Upper lobe of left lung (tissue), 4 donors: ENCODE results near the gene CANX.

Experiments
- CTCF ChIP-seq, 6 experiments: fragments of 450-650 bp in 4 of 6; fragments of 200-600 bp in 2 of 6; sonication (generic) in 2 of 6; IDR thresholded peaks; one replicate each; pipeline ENCODE4 v1.5.1; 2016 to 2019; ENCODE audit warnings: antibody characterized with exemption in 6 of 6
- EP300 ChIP-seq, 4 donors: sonication (generic); formaldehyde crosslinking; IDR thresholded peaks; one replicate each; pipeline ENCODE4 v1.5.1; 2017; ENCODE audit warnings: antibody characterized with exemption in 4 of 4, control low read depth in 2 of 4
- POLR2A ChIP-seq, 4 donors: fragments of 450-650 bp; IDR thresholded peaks; one replicate each; pipeline ENCODE4 v1.5.1; 2016 to 2017; ENCODE audit warnings: antibody characterized with exemption in 4 of 4, mild to moderate bottlenecking in 2 of 4
- POLR2AphosphoS5 ChIP-seq, 2 donors: sonication (generic); formaldehyde crosslinking; IDR thresholded peaks; one replicate each; pipeline ENCODE4 v1.5.1; 2017; ENCODE audit warnings: antibody characterized with exemption in 2 of 2

GRCh38 chr5:179680780-179681401, 17.9 kb upstream of the CANX start, which contains the start of gene CBY3:
- TF ChIP-seq CTCF (IDR thresholded peaks at IDR 0.05) (no peak), POLR2A (IDR thresholded peaks at IDR 0.05) (no peak), POLR2AphosphoS5 (IDR thresholded peaks at IDR 0.05) (no peak), EP300 (IDR thresholded peaks at IDR 0.05) (no peak)
